HepG2 (cell line): ENCODE data around the gene DARS2. TPM values are rescaled to one million over a fixed set of nuclear protein-coding genes. Genes with fewer than 3 reads are reported as not detected.

Experiments
- HCFC1 ChIP-seq: fragments of 150-350 bp; IDR thresholded peaks from 2 replicates; pipeline ENCODE4 v1.6.1; 2014; ENCODE audit warnings: low read depth, low read length
- KAT7 ChIP-seq: IDR thresholded peaks from 2 replicates; pipeline ENCODE4 v1.6.1; 2018; ENCODE audit warnings: borderline replicate concordance, missing compliant biosample characterization
- NKX3-1 ChIP-seq: sonication (generic); formaldehyde crosslinking; IDR thresholded peaks from 2 replicates; pipeline ENCODE4 v1.5.0; 2020; ENCODE audit warnings: missing genetic modification reagents
- SMC3 ChIP-seq: IDR thresholded peaks from 2 replicates; pipeline ENCODE4 v1.6.1; 2011; ENCODE audit warnings: low read length, improper control_type of control experiment
- SRY ChIP-seq: sonication (generic); formaldehyde crosslinking; IDR thresholded peaks from 2 replicates; pipeline ENCODE4 v1.8.0; 2022; ENCODE audit warnings: mild to moderate bottlenecking, missing genetic modification reagents
- TCF7L2 ChIP-seq: IDR thresholded peaks from 2 replicates; pipeline ENCODE4 v1.6.1; 2011; ENCODE audit warnings: mild to moderate bottlenecking, low read depth, low read length, moderate library complexity
- TMF1 ChIP-seq: sonication (generic); formaldehyde crosslinking; IDR thresholded peaks from 2 replicates; pipeline ENCODE4 v1.8.1; 2022; ENCODE audit warnings: low read depth, missing genetic modification reagents
- YEATS2 ChIP-seq: sonication (generic); formaldehyde crosslinking; IDR thresholded peaks from 2 replicates; pipeline ENCODE4 v1.4.0; 2020; ENCODE audit warnings: missing genetic modification reagents, borderline replicate concordance
- YEATS4 ChIP-seq: sonication (generic); formaldehyde crosslinking; IDR thresholded peaks from 2 replicates; pipeline ENCODE4 v1.4.0; 2020; ENCODE audit warnings: missing genetic modification reagents, borderline replicate concordance
- ZBTB7A ChIP-seq: sonication (generic); formaldehyde crosslinking; IDR thresholded peaks from 2 replicates; pipeline ENCODE4 v1.8.0; 2022; ENCODE audit warnings: mild to moderate bottlenecking, missing genetic modification reagents
- ZEB1 ChIP-seq: IDR thresholded peaks from 2 replicates; pipeline ENCODE4 v1.6.1; 2012; ENCODE audit warnings: mild to moderate bottlenecking, low read depth, inconsistent platforms; ENCODE audit not compliant: insufficient replicate concordance
- ZFAT ChIP-seq: sonication (generic); formaldehyde crosslinking; conservative IDR thresholded peaks from 2 replicates; pipeline ENCODE4 v1.8.1; 2023; ENCODE audit warnings: missing genetic modification reagents, inconsistent platforms
- ZFYVE20 ChIP-seq: sonication (generic); formaldehyde crosslinking; IDR thresholded peaks from 2 replicates; pipeline ENCODE4 v1.8.0; 2023; ENCODE audit warnings: low read depth, mild to moderate bottlenecking, moderate library complexity, missing genetic modification reagents, borderline replicate concordance
- ZNF773 ChIP-seq: sonication (generic); formaldehyde crosslinking; IDR thresholded peaks from 2 replicates; pipeline ENCODE4 v1.4.0; 2020; ENCODE audit warnings: missing genetic modification reagents, borderline replicate concordance
- polyA plus RNA-seq, 8 experiments: library from polyadenylated mRNA; depleted of rRNA in 3 of 8; stranded (reverse) in 7 of 8; unstranded in 1 of 8; fragments of >200 nt; fragmentation: Illumina TruSeq in 4 of 8; extraction: Trizol in 4 of 8; gene quantifications; 2 replicates each; pipeline versions ENCODE4 v1.2.1 to v1.2.3, GENCODE V29; 2011 to 2016; ENCODE audit warnings: low read depth in 4 of 8, missing spikeins in 1 of 8, mixed read lengths in 1 of 8; ENCODE audit not compliant: insufficient read depth in 1 of 8
- total RNA-seq, 5 experiments: library from RNA; depleted of rRNA; stranded (reverse); fragments of >200 nt; fragmentation: Illumina TruSeq; extraction: Trizol; gene quantifications; 2 replicates each; pipeline ENCODE4 v1.2.3, GENCODE V29; 2016; ENCODE audit warnings: low read depth in 1 of 5
- TF ChIP-seq, protein P1 (sequence below): sonication (generic); formaldehyde crosslinking; IDR thresholded peaks from 2 replicates; pipeline ENCODE4 v1.5.0; 2020; ENCODE audit warnings: mild to moderate bottlenecking, missing genetic modification reagents, moderate library complexity
- TF ChIP-seq, protein P2 (sequence below): sonication (generic); formaldehyde crosslinking; IDR thresholded peaks from 2 replicates; pipeline ENCODE4 v1.5.1; 2020; ENCODE audit warnings: mild to moderate bottlenecking, missing genetic modification reagents, moderate library complexity
- TF ChIP-seq, protein P3 (sequence below): sonication (generic); formaldehyde crosslinking; IDR thresholded peaks from 2 replicates; pipeline ENCODE4 v1.5.0; 2020; ENCODE audit warnings: mild to moderate bottlenecking, missing genetic modification reagents, borderline replicate concordance

The DARS2 gene
- total and polyA plus RNA-seq, 2 of the 13 experiments (the other 11 are each of a cell fraction or from before 2014, with no cell fraction given), result 17.6 to 27.7 TPM

DNA sequence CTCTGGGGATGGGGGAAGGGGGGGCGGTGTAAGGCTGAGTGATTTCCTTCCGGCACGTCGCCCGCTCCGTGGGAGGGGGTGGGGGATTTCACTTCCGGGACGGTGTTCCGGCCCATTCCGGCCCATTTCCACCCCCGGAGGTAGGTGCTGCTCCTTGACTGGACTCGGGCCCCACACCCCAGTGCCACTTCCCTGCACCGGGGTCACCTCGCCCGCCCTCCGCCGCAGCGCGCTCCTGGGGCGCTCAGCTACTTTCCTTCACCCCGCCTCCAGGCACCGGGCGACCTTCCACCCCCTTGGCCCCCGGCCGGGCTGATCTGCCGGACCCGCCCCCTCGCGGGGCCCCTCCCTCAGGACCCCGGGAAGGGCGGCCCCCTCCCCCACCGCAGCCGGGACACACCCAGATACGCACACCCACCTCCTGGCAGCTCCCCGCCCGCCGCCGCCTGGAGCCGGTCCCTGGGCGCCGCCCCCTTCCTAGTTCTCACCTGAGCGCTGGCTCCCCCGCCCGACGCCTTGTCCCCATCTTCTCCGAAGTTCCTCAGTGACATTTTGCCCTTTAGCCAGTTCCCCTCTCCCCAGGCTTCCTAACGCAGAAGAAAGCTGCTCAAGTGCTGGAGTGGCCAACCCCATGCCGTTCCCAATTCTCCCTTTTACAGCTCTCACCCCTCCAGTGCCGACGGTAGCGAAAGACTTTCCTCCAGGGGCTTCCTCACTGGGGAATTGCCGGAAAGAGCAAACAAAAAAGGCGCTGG lies 44.0 kb downstream of the DARS2 start, which contains the start of gene ZBTB37 (continued):
- TF ChIP-seq, protein P1, sequence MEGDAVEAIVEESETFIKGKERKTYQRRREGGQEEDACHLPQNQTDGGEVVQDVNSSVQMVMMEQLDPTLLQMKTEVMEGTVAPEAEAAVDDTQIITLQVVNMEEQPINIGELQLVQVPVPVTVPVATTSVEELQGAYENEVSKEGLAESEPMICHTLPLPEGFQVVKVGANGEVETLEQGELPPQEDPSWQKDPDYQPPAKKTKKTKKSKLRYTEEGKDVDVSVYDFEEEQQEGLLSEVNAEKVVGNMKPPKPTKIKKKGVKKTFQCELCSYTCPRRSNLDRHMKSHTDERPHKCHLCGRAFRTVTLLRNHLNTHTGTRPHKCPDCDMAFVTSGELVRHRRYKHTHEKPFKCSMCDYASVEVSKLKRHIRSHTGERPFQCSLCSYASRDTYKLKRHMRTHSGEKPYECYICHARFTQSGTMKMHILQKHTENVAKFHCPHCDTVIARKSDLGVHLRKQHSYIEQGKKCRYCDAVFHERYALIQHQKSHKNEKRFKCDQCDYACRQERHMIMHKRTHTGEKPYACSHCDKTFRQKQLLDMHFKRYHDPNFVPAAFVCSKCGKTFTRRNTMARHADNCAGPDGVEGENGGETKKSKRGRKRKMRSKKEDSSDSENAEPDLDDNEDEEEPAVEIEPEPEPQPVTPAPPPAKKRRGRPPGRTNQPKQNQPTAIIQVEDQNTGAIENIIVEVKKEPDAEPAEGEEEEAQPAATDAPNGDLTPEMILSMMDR (CRISPR knock-in tag), result peak; percentile 38
- TF ChIP-seq YEATS2 (no peak), ZEB1 (peak; percentile 78), HCFC1 (peak; percentile 10; the same call in 1 of the 2 replicates), NKX3-1 (CRISPR knock-in tag) (no peak), ZNF773 (CRISPR knock-in tag) (0 out of 2 replicates have a peak, but pooled peaks have one; percentile 66), KAT7 (CRISPR knock-in tag) (peak; percentile 70; the same call in 1 of the 2 replicates), SRY (CRISPR knock-in tag) (0 out of 2 replicates have a peak, but pooled peaks have one; percentile 4), YEATS4 (CRISPR knock-in tag) (peak; percentile 90), SMC3 (no peak), TMF1 (CRISPR knock-in tag) (no peak), TCF7L2 (no peak), ZFAT (no peak), ZFYVE20 (no peak), ZBTB7A (peak; percentile 62; the same call in 1 of the 2 replicates)
- TF ChIP-seq, protein P2, sequence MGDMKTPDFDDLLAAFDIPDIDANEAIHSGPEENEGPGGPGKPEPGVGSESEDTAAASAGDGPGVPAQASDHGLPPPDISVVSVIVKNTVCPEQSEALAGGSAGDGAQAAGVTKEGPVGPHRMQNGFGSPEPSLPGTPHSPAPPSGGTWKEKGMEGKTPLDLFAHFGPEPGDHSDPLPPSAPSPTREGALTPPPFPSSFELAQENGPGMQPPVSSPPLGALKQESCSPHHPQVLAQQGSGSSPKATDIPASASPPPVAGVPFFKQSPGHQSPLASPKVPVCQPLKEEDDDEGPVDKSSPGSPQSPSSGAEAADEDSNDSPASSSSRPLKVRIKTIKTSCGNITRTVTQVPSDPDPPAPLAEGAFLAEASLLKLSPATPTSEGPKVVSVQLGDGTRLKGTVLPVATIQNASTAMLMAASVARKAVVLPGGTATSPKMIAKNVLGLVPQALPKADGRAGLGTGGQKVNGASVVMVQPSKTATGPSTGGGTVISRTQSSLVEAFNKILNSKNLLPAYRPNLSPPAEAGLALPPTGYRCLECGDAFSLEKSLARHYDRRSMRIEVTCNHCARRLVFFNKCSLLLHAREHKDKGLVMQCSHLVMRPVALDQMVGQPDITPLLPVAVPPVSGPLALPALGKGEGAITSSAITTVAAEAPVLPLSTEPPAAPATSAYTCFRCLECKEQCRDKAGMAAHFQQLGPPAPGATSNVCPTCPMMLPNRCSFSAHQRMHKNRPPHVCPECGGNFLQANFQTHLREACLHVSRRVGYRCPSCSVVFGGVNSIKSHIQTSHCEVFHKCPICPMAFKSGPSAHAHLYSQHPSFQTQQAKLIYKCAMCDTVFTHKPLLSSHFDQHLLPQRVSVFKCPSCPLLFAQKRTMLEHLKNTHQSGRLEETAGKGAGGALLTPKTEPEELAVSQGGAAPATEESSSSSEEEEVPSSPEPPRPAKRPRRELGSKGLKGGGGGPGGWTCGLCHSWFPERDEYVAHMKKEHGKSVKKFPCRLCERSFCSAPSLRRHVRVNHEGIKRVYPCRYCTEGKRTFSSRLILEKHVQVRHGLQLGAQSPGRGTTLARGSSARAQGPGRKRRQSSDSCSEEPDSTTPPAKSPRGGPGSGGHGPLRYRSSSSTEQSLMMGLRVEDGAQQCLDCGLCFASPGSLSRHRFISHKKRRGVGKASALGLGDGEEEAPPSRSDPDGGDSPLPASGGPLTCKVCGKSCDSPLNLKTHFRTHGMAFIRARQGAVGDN (CRISPR knock-in tag), result peak; percentile 53
- TF ChIP-seq, protein P3, sequence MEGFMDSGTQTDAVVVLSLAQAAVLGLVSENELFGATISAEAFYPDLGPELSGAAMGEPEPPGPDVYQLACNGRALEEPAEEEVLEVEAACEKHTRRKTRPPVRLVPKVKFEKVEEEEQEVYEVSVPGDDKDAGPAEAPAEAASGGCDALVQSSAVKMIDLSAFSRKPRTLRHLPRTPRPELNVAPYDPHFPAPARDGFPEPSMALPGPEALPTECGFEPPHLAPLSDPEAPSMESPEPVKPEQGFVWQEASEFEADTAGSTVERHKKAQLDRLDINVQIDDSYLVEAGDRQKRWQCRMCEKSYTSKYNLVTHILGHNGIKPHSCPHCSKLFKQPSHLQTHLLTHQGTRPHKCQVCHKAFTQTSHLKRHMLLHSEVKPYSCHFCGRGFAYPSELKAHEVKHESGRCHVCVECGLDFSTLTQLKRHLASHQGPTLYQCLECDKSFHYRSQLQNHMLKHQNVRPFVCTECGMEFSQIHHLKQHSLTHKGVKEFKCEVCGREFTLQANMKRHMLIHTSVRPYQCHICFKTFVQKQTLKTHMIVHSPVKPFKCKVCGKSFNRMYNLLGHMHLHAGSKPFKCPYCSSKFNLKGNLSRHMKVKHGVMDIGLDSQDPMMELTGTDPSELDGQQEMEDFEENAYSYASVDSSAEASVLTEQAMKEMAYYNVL (CRISPR knock-in tag), result peak; percentile 57; the same call in 1 of the 2 replicates
